Measurements from ENCODE around the gene NPC1.

The NPC1 gene

DNA sequence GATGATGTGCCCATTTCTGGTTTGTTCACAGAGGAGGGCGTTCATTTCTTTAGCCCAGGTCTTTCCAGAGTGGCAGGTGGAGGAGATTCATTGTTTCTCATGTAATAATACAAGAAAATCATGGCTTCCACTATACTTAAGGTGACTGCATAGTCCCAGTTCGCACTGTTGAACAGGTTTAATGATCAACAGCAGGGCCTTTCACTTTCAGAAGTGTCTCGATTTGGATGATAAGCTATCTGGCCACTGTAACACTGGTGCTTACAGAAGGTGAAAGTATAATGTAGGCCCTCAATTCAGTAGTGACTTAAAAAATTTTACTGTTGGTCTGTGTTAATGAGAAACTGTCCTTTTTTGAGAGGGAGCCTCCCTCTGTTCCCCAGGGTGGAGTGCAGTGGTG, 81.6 kb downstream of the NPC1 start:
- no peak overlapping the region for H3K4me3 ChIP-seq (ENCODE audit: low read depth, low read length)
- TF ChIP-seq, protein P1, sequence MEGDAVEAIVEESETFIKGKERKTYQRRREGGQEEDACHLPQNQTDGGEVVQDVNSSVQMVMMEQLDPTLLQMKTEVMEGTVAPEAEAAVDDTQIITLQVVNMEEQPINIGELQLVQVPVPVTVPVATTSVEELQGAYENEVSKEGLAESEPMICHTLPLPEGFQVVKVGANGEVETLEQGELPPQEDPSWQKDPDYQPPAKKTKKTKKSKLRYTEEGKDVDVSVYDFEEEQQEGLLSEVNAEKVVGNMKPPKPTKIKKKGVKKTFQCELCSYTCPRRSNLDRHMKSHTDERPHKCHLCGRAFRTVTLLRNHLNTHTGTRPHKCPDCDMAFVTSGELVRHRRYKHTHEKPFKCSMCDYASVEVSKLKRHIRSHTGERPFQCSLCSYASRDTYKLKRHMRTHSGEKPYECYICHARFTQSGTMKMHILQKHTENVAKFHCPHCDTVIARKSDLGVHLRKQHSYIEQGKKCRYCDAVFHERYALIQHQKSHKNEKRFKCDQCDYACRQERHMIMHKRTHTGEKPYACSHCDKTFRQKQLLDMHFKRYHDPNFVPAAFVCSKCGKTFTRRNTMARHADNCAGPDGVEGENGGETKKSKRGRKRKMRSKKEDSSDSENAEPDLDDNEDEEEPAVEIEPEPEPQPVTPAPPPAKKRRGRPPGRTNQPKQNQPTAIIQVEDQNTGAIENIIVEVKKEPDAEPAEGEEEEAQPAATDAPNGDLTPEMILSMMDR (IDR thresholded peaks at IDR 0.05; ENCODE audit: low read depth, low read length), result no peak

DNA sequence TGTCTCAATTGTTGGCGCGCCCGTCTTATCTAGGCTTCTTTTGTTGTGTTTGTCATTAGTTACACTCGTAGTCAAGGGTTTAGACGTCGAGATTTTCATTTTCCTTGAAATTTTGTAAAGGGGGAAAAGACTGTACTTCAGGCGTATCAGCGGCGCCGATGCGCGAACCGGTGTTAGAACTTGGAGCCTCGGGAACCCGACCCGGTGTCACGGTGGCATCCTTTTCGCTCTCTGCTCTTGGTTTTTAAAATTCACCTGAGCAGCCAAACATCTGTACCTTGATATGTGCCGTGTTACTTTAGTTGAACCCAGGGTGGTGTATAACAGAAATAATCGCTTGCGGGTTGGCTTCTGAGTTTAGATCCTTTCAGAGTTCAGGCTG, 82.4 kb downstream of the NPC1 start:
- TF ChIP-seq, protein P1 (IDR thresholded peaks at IDR 0.05; ENCODE audit: low read depth, low read length), result no peak

DNA sequence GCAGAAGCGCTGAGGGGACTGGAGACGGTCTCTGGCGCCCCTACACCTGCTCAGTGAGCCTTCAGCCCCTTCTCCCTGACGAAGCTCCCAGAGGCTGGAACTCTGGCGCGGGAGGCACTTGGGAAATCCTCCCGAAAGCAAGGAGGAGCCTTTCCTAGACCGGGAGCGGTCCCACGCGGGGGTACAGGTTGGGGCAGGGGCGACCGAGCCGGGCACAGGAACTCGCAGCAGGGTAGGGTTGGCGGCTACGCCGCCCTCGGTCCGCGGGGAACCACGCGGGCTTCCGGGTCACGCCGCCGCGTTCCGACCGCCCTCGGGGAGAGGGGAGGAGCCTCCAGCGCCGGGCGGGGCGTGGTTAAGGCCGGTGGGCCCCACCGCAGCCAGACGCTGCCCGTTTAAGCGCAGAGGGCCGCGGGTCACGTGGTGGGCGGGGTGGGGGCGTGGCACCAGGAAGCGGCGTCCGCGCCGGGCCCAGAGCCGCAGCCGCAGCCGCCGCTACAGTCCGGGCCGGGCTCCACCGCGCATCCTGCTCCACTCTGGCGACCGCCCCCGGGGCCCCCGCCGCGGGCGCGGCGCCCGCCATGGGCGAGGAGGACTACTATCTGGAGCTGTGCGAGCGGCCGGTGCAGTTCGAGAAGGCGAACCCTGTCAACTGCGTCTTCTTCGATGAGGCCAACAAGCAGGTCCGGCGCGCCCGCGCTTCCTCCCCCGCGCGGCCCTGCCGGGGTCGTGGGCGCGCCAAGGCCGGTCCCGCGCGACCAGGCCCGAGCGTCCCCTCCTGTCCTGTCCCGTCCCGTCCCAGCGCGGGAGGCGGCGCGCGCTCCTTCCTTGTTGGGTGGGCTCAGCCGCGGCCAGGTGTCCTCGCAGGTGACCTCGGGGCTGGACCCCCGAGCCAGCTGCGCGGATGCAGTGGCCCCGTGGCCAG, 83.0 kb downstream of the NPC1 start, which contains the start of gene RMC1:
Gene RMC1 (plus strand): TSS at position 474 of the 925 bp plus-strand sequence. CDS start 108 bp downstream, at position 582.
- TF ChIP-seq, protein P1 (IDR thresholded peaks at IDR 0.05; ENCODE audit: low read depth, low read length), result no peak
- H3K4me3 ChIP-seq (ENCODE audit: low read depth, low read length), result peak within 1 kb of the TSS; percentile 87

More for the DNA sequence above, 82.4 kb downstream of the NPC1 start:
- peak overlapping the region; percentile 87 for H3K4me3 ChIP-seq (ENCODE audit: low read depth, low read length)

DNA sequence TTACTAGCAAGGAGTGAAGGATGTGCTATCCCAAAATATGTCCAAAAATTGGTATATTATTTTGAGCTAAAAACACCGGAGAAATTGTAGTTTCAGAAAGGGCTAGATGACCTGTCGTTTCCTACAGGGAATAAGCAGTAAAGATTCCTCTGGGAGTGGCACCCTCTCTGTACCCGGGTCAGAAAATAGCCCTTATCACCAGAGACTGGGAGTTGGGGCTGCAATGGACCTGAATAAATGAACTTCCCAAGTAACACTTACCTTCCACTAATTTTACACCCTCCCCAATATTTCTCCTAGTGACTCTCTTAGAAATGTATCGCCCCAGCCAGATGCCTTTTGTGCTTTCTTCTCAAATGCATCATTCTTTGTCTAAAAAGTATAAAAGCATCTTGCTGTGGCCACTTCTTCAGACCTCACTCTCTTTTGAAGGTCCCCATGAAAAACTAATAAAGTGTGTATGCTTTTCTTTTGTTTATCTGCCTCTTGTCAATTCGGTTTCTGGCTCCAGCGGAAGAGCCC, 83.7 kb downstream of the NPC1 start:
- TF ChIP-seq, protein P1 (IDR thresholded peaks at IDR 0.05; ENCODE audit: low read depth, low read length), result no peak
- peak overlapping the region; percentile 87 for H3K4me3 ChIP-seq (ENCODE audit: low read depth, low read length)

DNA sequence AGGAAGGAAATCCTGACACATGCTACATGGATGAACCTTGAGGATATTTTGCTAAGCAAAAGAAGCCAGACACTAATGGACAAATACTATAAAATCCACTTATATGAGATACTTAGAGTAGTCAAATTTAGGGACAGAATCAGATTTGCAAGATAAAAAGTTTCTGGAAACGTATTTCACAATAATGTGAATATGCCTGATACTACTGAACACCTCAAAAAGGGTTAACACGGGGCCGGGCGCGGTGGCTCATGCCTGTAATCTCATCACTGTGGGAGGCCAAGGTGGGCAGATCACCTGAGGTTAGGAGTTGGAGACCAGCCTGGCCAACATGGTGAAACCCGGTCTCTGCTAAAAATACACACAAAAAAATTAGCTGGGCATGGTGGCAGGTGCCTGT, 84.7 kb downstream of the NPC1 start:
- TF ChIP-seq, protein P1 (IDR thresholded peaks at IDR 0.05; ENCODE audit: low read depth, low read length), result no peak
- H3K4me3 ChIP-seq (ENCODE audit: low read depth, low read length), result no peak overlapping the region

DNA sequence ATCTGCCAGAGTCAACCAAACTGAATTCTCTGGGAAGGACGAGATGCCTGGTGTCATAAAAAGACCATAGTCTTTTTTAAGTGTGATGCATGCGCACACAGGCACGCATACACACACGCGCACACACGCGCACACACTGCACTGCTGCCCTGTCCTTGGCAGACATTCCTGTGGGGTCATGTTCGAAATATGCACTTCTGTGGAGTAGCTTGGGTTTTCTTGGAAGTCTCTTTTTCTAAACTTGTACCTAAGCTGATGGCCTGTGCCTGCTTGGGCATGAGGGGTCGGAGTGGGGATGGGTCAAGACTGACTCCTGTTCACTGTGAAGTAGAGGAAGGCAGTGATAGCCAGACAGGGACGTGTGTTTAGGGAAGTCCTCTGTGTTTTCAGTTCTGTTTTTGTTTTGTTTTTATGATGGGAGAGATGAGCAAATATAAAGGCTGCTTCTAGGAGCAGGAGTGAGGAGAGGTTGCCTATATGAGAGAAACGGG, 87.0 kb downstream of the NPC1 start:
- TF ChIP-seq, protein P1 (IDR thresholded peaks at IDR 0.05; ENCODE audit: low read depth, low read length), result no peak
- H3K4me3 ChIP-seq (ENCODE audit: low read depth, low read length), result no peak overlapping the region

DNA sequence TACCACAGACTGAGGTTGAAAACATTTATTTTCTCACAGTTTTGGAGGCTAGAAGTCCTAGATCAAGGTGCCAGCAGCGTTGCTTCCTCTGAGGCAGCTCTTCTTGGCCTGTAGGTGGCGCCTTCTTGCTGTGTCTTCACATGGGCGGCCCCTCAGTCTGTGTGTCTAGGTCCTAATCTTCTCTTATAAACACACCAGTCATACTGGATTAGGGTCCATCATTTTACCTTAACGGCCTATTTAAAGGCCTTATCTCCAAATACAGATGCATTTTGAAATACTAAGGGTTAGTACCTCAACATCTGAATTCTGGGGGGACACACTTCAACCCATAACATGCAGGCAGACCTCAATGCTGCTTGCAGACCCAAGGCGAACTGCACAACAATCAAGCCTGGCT, 87.4 kb downstream of the NPC1 start:
- TF ChIP-seq, protein P1 (IDR thresholded peaks at IDR 0.05; ENCODE audit: low read depth, low read length), result peak; percentile 78
- H3K4me3 ChIP-seq (ENCODE audit: low read depth, low read length), result no peak overlapping the region

All from WI38 (cell line).